GM21423 (cell line): ENCODE measurements around the gene DLX2.

Experiments
- ATAC-seq: cut with Tn5 transposase; IDR thresholded peaks from one replicate; pipeline ENCODE4 v1.9.1; 2021; ENCODE audit warnings: mild to moderate bottlenecking, moderate library complexity; ENCODE audit not compliant: unreplicated experiment

The DLX2 gene

GRCh38 chr2:172094294-172095145 lies 8.2 kb downstream of the DLX2 start:
- ATAC-seq: no peak

DNA sequence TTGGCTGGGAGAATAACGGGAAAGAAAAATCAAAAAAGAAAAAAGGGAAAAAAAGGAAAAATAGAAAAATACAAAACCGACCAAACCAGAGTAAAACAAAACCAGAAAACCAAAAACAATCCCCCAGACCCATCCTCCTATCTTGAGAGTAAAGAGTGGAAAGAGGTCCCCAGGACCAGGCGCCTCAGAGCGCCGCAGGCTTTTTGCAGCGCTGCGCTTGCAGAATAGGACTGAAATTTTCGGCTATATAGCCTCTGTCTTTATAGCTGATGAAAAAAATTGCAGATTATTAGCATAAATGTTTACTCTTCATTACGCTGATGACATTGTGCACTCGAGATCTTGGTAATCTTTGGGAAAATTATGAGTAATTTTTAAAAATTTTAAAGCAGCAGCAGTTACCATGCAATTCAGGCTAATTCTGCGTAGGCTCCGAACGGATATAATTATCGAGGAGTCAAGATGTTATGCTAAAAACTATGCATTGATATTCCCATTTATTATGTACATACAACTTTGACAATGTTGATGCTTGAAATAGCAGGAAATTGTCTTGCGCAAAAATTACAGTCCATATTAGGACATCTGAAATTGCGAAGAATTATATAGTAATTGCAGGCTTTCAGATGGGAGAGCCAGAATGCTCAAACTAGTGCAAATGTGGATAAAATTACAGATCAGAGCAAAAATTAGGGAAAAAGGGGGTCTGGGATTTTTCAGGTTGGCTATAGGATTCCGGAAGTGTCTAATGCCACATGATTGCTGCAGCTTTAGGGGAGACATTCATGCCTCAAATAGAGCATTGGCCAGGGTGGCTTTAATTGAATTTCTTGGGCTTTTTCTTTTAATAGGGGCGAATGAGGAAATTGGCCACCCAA lies 9.0 kb downstream of the DLX2 start:
- no peak for ATAC-seq

- ATAC-seq: no peak
Observed at GRCh38 chr2:172092716-172093415, 9.8 kb downstream of the DLX2 start.

- ATAC-seq: no peak
Observed at GRCh38 chr2:172091761-172092566, 10.7 kb downstream of the DLX2 start.

- no peak for ATAC-seq
Observed at GRCh38 chr2:172091000-172091641, 11.6 kb downstream of the DLX2 start.

DNA sequence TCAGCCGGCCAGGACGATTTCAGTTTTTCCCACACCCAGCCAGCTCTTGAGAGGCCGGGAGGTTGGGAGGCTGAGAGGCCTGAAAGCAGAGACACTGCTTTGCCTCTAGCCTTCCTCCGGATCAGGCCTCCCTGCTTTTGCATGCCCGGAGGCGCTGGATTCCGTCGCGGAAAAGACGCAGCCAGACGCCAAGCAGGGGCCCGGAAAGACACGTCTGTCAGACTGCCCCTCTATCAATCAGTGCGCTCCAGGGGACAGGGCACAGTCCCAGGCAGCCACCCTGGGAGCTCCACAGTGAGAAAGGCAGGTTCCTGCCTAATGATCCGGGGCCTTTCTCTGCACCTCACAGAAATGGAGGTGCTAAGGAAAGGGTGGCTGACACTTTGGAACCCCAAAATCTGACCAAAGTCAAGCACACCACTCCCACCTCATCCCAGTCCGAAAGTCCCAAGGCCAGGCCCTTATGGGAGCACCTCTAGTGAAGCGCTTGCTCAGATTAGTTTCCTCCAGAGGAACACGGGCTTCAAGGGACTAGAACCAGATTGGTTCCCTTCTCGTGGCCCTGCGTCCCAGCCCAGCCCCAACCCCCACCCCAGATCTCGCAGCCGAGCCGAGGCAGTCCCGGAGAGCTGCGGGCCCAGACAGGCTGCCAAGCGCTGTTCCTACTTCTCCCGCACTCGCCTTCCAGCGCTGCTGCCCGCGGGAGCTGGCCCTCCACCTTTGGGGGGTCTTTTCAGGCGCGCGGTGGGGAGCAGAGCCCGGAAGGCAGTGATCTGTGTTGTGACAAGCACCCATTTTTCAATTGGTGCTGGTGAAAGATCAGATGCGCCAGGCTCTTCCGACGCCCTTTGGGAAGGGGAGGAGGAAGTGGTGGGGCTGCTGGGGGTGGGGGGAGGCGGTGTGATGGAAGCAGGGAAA lies 12.4 kb downstream of the DLX2 start:
- ATAC-seq: no peak

DNA sequence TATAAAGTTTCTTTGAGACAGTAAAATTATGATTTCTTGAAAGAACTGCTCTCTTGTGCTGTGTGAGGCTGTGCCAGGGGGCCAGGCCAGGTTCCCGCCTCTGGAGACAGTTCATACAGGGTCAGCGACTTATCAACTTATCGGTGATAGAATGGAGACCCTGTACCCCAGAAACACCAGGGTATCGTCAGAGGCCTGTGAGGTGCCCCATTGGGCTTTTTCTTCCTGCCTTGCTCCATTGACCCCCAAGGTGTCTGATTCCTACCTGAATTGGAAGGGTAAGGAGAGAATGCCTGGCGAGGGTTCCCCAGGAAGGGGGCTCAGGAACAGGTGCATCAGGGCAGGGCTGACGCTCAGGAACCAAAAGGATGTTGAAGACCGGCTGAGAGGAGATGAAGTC lies 13.1 kb downstream of the DLX2 start:
- no peak for ATAC-seq

- no peak for ATAC-seq
Observed at GRCh38 chr2:172089005-172089504, 13.6 kb downstream of the DLX2 start.

GRCh38 chr2:172088245-172089004 lies 14.3 kb downstream of the DLX2 start:
- no peak for ATAC-seq

- no peak for ATAC-seq
Observed at GRCh38 chr2:172087780-172088244, 14.9 kb downstream of the DLX2 start.

DNA sequence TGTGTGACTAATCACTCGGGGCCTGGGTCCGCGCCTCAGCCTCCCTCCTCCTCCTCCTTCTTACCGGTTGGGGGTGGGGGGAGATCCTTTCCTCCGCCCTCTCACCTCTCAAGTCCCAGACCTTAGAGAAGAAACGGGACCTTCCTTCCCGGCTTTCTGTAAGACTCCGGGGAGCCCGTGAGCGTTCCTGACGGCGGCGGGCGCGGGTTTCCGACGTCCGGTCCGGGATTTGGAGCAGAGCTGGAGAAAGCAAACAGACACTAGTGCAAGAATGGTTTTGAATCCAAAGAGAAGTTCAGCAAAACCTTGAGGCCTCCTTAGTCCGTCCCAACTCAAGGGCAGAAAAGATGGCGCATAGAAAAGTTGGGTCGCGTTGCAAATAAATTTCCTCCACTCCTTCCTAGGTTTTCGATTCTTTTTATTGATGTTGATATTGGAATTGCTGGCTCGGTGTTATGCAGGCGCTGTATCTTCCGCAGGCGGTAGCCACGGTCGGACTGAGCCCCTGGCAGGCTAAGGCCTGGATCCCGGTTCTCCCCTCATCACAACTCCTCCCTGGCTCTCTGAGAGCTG lies 15.4 kb downstream of the DLX2 start:
- no peak for ATAC-seq

- ATAC-seq: no peak
Observed at GRCh38 chr2:172086241-172087206, 16.2 kb downstream of the DLX2 start.

DNA sequence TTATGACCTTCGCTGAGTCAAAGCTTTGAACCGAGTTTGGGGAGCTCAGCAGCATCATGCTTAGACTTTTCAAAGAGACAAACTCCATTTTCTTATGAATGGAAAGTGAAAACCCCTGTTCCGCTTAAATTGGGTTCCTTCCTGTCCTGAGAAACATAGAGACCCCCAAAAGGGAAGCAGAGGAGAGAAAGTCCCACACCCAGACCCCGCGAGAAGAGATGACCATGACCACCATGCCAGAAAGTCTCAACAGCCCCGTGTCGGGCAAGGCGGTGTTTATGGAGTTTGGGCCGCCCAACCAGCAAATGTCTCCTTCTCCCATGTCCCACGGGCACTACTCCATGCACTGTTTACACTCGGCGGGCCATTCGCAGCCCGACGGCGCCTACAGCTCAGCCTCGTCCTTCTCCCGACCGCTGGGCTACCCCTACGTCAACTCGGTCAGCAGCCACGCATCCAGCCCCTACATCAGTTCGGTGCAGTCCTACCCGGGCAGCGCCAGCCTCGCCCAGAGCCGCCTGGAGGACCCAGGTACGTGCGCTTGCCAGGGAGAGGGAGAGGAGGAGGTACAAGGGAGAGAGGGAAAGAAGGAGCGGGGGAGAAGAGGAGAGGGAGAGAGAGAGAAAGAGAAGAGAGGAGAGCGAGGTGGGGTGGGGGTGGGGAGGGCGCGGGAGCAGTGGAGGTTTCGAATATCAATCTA lies 17.1 kb downstream of the DLX2 start, which contains the start of gene DLX1:
TSS of gene DLX1 (plus strand) at position 48 of the 700 bp plus-strand sequence. CDS start at position 219, 171 bp downstream.
- ATAC-seq: peak; percentile 13

- peak; percentile 87 for ATAC-seq
Observed at GRCh38 chr2:172084645-172085459, 17.8 kb downstream of the DLX2 start.

DNA sequence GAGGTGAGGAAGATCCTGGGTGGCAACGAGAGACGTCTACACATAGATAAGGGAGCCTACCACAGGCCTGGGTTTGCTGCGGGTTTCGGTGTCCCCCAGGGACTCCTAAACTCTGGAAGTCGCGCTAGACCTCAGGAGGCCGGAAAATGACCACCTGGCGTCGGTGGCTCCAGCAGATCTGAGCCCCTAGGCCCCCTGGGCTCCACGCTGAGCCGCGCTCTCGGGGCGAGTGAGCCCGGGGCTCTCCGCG lies 18.4 kb downstream of the DLX2 start:
- no peak for ATAC-seq
